Panc1 (cell line): ENCODE results near the gene FIGNL2. TPM values are rescaled to one million over a fixed set of nuclear protein-coding genes. Genes with fewer than 3 reads are reported as not detected.

Experiments used
- ATAC-seq: fragments of 200-7000 bp; cut with Tn5 transposase; 2 replicates; pipeline ENCODE4 v1.9.1; 2020; ENCODE audit warnings: mild to moderate bottlenecking, moderate library complexity
- BruUV-seq: library from RNA; stranded (reverse); fragments of 400-500 nt; replicated peaks from 2 replicates; lab custom pipeline; 2021; lab: Mats Ljungman, UMichigan
- CTCF ChIA-PET: fragments of 300-600 bp; sonication (Branson Sonifier 250); formaldehyde crosslinking; loops from one replicate; lab custom pipeline; 2022; ENCODE audit warnings: antibody characterized with exemption; lab: Charles Lee
- POLR2A ChIA-PET: fragments of 300-600 bp; sonication (Branson Sonifier 250); formaldehyde crosslinking; loops from one replicate; lab custom pipeline; 2022; ENCODE audit warnings: antibody characterized with exemption; lab: Charles Lee
- DNase-seq: peaks from one replicate; pipeline ENCODE4 v3.0.0-alpha.2; 2010; ENCODE audit warnings: low read depth, low spot score
- H3K27ac ChIP-seq: 2 replicates; pipeline ENCODE4 v1.5.1; 2011; ENCODE audit warnings: mild to moderate bottlenecking, low read length, inconsistent platforms
- H3K27me3 ChIP-seq: fragments of 200-500 bp; sonication (Bioruptor generic); 2 replicates; pipeline ENCODE4 v1.6.0; 2014; ENCODE audit warnings: low read length, inconsistent platforms; ENCODE audit not compliant: control insufficient read depth, insufficient read depth
- H3K36me3 ChIP-seq: fragments of 200-500 bp; sonication (Bioruptor generic); 2 replicates; pipeline ENCODE4 v1.5.1; 2014; ENCODE audit warnings: inconsistent platforms, mild to moderate bottlenecking, low read length, moderate library complexity; ENCODE audit not compliant: control insufficient read depth, insufficient read depth
- H3K4me1 ChIP-seq: 2 replicates; pipeline ENCODE4 v1.5.1; 2011; ENCODE audit warnings: inconsistent platforms, mild to moderate bottlenecking, low read length, moderate library complexity; ENCODE audit not compliant: control insufficient read depth, insufficient read depth
- H3K4me3 ChIP-seq, 2 experiments: 2 replicates each; pipeline ENCODE4 v1.5.1; 2011 to 2012; ENCODE audit warnings: low read depth in 2 of 2, low read length in 2 of 2, mild to moderate bottlenecking in 2 of 2, inconsistent platforms in 1 of 2, moderate library complexity in 1 of 2
- H3K9me3 ChIP-seq: fragments of 200-500 bp; sonication (Bioruptor generic); 2 replicates; pipeline ENCODE4 v1.5.1; 2014; ENCODE audit warnings: low read depth, mild to moderate bottlenecking, inconsistent platforms, low read length, moderate library complexity; ENCODE audit not compliant: control insufficient read depth, insufficient read depth
- POLR2AphosphoS5 ChIP-seq: IDR thresholded peaks from 2 replicates; pipeline ENCODE4 v1.6.1; 2012; ENCODE audit warnings: mild to moderate bottlenecking, low read depth, low read length, moderate library complexity
- SIN3A ChIP-seq: IDR thresholded peaks from 2 replicates; pipeline ENCODE4 v1.6.1; 2012; ENCODE audit warnings: low read depth, mild to moderate bottlenecking, low read length, moderate library complexity, borderline replicate concordance; ENCODE audit not compliant: insufficient read depth
- TCF7L2 ChIP-seq: IDR thresholded peaks from 2 replicates; pipeline ENCODE4 v1.6.1; 2011; ENCODE audit warnings: mild to moderate bottlenecking, low read depth, low read length, inconsistent platforms
- in situ Hi-C: cut with HindIII; loops from 2 replicates; pipeline ENCODE4 v1.10.0; 2016; ENCODE audit warnings: low sequenced_read_pairs, low pct_unique_long_range_greater_than_20kb
- intact Hi-C: fragments of 100-400 bp; cut with micrococcal nuclease; formaldehyde crosslinking; loops from one replicate; pipeline ENCODE4 v1.10.0; 2022; ENCODE audit not compliant: unreplicated experiment
- total RNA-seq: library from RNA; stranded (reverse); gene quantifications from one replicate; pipeline ENCODE4 v1.2.1, GENCODE V29; 2021; ENCODE audit not compliant: unreplicated experiment
- TF ChIP-seq, protein P1 (sequence below), 2 experiments: IDR thresholded peaks; 2 replicates each; pipeline ENCODE4 v1.6.1; 2011 to 2012; ENCODE audit warnings: low read depth in 2 of 2, control low read depth in 1 of 2, low read length in 1 of 2, mild to moderate bottlenecking in 1 of 2, moderate library complexity in 1 of 2; ENCODE audit not compliant: insufficient read depth in 1 of 2
- TF ChIP-seq, protein P2 (sequence below): fragments of 450-650 bp; IDR thresholded peaks from 2 replicates; pipeline ENCODE4 v1.5.1; 2017; ENCODE audit warnings: mild to moderate bottlenecking

Gene FIGNL2
- total RNA-seq, 1 experiment from 2014 or later: 0.23 TPM

DNA sequence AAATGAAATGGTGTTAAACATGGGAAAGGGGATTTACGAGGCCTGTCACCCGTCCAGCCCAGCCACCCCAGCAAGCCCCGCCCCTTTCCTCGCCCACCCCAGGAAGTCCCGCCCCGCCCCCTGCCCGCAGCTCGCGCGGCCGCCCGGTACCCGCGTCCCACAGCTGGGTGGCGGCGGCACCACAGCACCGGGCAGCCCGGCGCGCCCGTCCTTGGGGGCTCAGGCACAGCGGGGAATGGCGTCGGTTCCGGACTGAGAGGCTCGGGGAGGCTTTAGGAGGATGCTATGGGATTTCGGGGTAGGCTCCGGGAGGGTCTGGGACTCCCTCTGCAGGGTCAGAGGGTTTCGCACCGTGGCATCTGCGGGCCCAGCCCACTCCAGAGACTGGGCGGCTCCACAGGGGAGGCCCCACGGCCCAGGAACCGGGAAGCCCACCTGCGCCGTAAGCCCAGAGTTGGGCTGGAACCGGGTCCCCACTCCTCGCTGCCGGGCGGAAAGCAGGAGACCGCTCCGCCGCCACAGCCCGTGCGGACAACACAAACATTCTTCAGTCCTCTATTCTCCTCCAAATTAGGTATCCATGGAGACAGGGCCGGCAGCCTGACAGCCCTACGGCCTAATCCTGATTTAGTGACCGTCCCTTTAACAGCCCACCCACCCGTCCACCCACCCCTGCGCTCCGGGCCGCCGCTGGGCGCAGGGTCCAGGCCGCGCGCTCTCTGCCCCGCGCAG, 1.4 kb downstream of the FIGNL2 start:
- ChIA-PET CTCF (no interaction called here), POLR2A (no interaction called here)
- no peak for DNase-seq
- Histone ChIP-seq H3K9me3 (no peaks in the 10 kb centered on the region), H3K27me3 (peaks cover 3% of the 10 kb centered on the region; the same call in 1 of the 2 replicates), H3K4me3 (peak overlapping the region; percentile 40 to 48), H3K27ac (no peak overlapping the region), H3K4me1 (peaks cover 3% of the 10 kb centered on the region), H3K36me3 (no peaks in the 10 kb centered on the region)
- in situ Hi-C loops (no loop called here), intact Hi-C loops (no loop called here)
- peak; percentile 66 for ATAC-seq
- TF ChIP-seq, protein P1, sequence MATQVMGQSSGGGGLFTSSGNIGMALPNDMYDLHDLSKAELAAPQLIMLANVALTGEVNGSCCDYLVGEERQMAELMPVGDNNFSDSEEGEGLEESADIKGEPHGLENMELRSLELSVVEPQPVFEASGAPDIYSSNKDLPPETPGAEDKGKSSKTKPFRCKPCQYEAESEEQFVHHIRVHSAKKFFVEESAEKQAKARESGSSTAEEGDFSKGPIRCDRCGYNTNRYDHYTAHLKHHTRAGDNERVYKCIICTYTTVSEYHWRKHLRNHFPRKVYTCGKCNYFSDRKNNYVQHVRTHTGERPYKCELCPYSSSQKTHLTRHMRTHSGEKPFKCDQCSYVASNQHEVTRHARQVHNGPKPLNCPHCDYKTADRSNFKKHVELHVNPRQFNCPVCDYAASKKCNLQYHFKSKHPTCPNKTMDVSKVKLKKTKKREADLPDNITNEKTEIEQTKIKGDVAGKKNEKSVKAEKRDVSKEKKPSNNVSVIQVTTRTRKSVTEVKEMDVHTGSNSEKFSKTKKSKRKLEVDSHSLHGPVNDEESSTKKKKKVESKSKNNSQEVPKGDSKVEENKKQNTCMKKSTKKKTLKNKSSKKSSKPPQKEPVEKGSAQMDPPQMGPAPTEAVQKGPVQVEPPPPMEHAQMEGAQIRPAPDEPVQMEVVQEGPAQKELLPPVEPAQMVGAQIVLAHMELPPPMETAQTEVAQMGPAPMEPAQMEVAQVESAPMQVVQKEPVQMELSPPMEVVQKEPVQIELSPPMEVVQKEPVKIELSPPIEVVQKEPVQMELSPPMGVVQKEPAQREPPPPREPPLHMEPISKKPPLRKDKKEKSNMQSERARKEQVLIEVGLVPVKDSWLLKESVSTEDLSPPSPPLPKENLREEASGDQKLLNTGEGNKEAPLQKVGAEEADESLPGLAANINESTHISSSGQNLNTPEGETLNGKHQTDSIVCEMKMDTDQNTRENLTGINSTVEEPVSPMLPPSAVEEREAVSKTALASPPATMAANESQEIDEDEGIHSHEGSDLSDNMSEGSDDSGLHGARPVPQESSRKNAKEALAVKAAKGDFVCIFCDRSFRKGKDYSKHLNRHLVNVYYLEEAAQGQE (IDR thresholded peaks at IDR 0.05; ENCODE audit: insufficient read depth in 1 of 2, low read depth in 2 of 2, low read length in 1 of 2): no peak
- no peak for TF ChIP-seq SIN3A
- TF ChIP-seq, protein P2, sequence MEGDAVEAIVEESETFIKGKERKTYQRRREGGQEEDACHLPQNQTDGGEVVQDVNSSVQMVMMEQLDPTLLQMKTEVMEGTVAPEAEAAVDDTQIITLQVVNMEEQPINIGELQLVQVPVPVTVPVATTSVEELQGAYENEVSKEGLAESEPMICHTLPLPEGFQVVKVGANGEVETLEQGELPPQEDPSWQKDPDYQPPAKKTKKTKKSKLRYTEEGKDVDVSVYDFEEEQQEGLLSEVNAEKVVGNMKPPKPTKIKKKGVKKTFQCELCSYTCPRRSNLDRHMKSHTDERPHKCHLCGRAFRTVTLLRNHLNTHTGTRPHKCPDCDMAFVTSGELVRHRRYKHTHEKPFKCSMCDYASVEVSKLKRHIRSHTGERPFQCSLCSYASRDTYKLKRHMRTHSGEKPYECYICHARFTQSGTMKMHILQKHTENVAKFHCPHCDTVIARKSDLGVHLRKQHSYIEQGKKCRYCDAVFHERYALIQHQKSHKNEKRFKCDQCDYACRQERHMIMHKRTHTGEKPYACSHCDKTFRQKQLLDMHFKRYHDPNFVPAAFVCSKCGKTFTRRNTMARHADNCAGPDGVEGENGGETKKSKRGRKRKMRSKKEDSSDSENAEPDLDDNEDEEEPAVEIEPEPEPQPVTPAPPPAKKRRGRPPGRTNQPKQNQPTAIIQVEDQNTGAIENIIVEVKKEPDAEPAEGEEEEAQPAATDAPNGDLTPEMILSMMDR: no peak
- no peak for TF ChIP-seq POLR2AphosphoS5
- no peak for TF ChIP-seq TCF7L2
- BruUV-seq: no TSS peak

DNA sequence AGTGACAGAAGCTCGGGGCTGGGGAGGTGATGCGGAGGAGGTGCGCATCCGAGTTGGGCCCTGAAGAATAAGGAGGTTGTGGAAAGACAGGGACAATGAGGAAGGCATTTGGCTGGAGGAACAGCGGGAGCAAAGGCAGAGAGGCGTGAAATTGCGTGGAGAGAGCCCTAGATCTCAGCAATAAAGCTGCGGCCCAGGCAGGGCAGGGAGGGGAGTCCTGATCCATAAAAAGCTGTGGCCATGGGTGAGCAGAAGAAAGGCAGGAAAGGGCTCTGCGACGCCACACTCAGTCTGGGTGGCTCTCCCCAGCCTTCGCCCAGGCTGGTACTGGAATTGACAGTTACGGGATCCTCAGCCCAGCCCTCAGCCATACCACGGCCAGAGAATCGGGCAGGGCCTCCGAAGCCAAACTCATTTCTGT, 2.2 kb downstream of the FIGNL2 start:
- ChIA-PET CTCF (no interaction called here), POLR2A (no interaction called here)
- in situ Hi-C loops (no loop called here), intact Hi-C loops (no loop called here)
- BruUV-seq: no TSS peak
- DNase-seq (no peak), ATAC-seq (no peak)
- Histone ChIP-seq H3K4me1 (peaks cover 3% of the 10 kb centered on the region), H3K36me3 (no peaks in the 10 kb centered on the region), H3K4me3 (no peak overlapping the region), H3K27me3 (peaks cover 3% of the 10 kb centered on the region; the same call in 1 of the 2 replicates), H3K27ac (no peak overlapping the region), H3K9me3 (no peaks in the 10 kb centered on the region)
- TF ChIP-seq POLR2AphosphoS5 (no peak), TCF7L2 (no peak), SIN3A (no peak)
- TF ChIP-seq, protein P2: no peak
- TF ChIP-seq, protein P1 (IDR thresholded peaks at IDR 0.05; ENCODE audit: insufficient read depth in 1 of 2, low read depth in 2 of 2, low read length in 1 of 2): no peak
